SU-DHL-6 (cell line): Measurements from ENCODE around the gene MAPK6.

Source experiments
- H2AFZ ChIP-seq: fragments of 200-600 bp; sonication (generic); 2 replicates; pipeline ENCODE4 v1.6.1; 2014; ENCODE audit warnings: low read depth, mild to moderate bottlenecking, moderate library complexity, mixed read lengths, antibody characterized with exemption, low read length; ENCODE audit not compliant: severe bottlenecking
- H3F3A ChIP-seq: fragments of 200-600 bp; shearing (Covaris generic); 2 replicates; pipeline ENCODE4 v1.6.0; 2016; ENCODE audit warnings: antibody characterized with exemption, mild to moderate bottlenecking; ENCODE audit not compliant: insufficient read depth
- H3K27ac ChIP-seq: fragments of 200-600 bp; sonication (generic); 2 replicates; pipeline ENCODE4 v1.5.1; 2016; ENCODE audit warnings: low read depth, mild to moderate bottlenecking, low read length, moderate library complexity, mixed read lengths
- H3K27me3 ChIP-seq: fragments of 200-600 bp; sonication (generic), shearing (Covaris generic); 2 replicates; pipeline ENCODE4 v1.6.0; 2014; ENCODE audit warnings: mild to moderate bottlenecking, low read length
- H3K36me3 ChIP-seq: fragments of 200-600 bp; sonication (generic); 2 replicates; pipeline ENCODE4 v1.6.1; 2014; ENCODE audit warnings: mild to moderate bottlenecking, low read length, mixed read lengths
- H3K4me2 ChIP-seq: fragments of 300-600, 200-600 bp; shearing (Covaris generic), sonication (generic); 2 replicates; pipeline ENCODE4 v1.6.0; 2014; ENCODE audit warnings: low read length, low read depth, mild to moderate bottlenecking; ENCODE audit not compliant: poor library complexity, severe bottlenecking
- H3K4me3 ChIP-seq: fragments of 200-600 bp; sonication (generic); 2 replicates; pipeline ENCODE4 v1.5.1; 2014; ENCODE audit warnings: antibody characterized with exemption, low read length, mild to moderate bottlenecking, mixed read lengths; ENCODE audit not compliant: insufficient read depth, poor library complexity, severe bottlenecking
- H3K79me2 ChIP-seq: fragments of 200-600 bp; sonication (generic); 2 replicates; pipeline ENCODE4 v1.6.1; 2014; ENCODE audit warnings: mild to moderate bottlenecking, low read length, moderate library complexity; ENCODE audit not compliant: insufficient read depth
- H3K9ac ChIP-seq: fragments of 200-600 bp; sonication (generic); 2 replicates; pipeline ENCODE4 v1.7.0; 2014; ENCODE audit warnings: mild to moderate bottlenecking, low read length
- H3K9me2 ChIP-seq: fragments of 200-600 bp; sonication (generic); replicated peaks from 2 replicates; pipeline ENCODE4 v1.6.1; 2014; ENCODE audit warnings: low read length; ENCODE audit not compliant: insufficient read depth
- H3K9me3 ChIP-seq: fragments of 200-600 bp; sonication (generic); 2 replicates; pipeline ENCODE4 v1.6.1; 2014; ENCODE audit warnings: low read length, mixed read lengths; ENCODE audit not compliant: insufficient read depth
- H4K20me1 ChIP-seq: fragments of 200-600 bp; sonication (generic); 2 replicates; pipeline ENCODE4 v1.6.1; 2014; ENCODE audit warnings: low read depth, mild to moderate bottlenecking, antibody characterized with exemption, low read length, moderate library complexity, mixed read lengths
- CTCF ChIP-seq: fragments of 200-600 bp; sonication (generic); IDR thresholded peaks from one replicate; pipeline ENCODE4 v1.5.1; 2017; ENCODE audit warnings: antibody characterized with exemption, mild to moderate bottlenecking, low read length, moderate library complexity; ENCODE audit not compliant: insufficient read depth, poor library complexity, severe bottlenecking
- EZH2phosphoT487 ChIP-seq: fragments of 200-600 bp; sonication (generic), shearing (Covaris generic); conservative IDR thresholded peaks from 2 replicates; pipeline ENCODE4 v1.6.1; 2018; ENCODE audit warnings: mild to moderate bottlenecking, antibody characterized with exemption, low read length, moderate library complexity, mixed read lengths

MAPK6 gene

GRCh38 chr15:51971032-51971374 lies 48.0 kb upstream of the MAPK6 start:
- Histone ChIP-seq H3K36me3 (no peaks in the 10 kb centered on the region), H3K27me3 (no peaks in the 10 kb centered on the region), H3K4me2 (peak overlapping the region; percentile 71), H3K4me3 (peak overlapping the region; percentile 88), H2AFZ (peak overlapping the region; percentile 94), H3K9ac (peak overlapping the region; percentile 94), H3K79me2 (peaks cover 55% of the 10 kb centered on the region), H3K27ac (peak overlapping the region; percentile 39; the same call in 1 of the 2 replicates), H3K9me3 (no peaks in the 10 kb centered on the region), H4K20me1 (no peaks in the 10 kb centered on the region), H3K9me2 (no peaks in the 10 kb centered on the region), H3F3A (no peaks in the 10 kb centered on the region)
- TF ChIP-seq EZH2phosphoT487, result no peak
- no peak for TF ChIP-seq CTCF

- no peaks in the 10 kb centered on the region for H3K27me3 ChIP-seq
- peak within 1 kb of the TSS; percentile 94 for H3K9ac ChIP-seq
- H4K20me1 ChIP-seq, result no peaks in the 10 kb centered on the region
- H3K79me2 ChIP-seq, result peaks cover 49% of the 10 kb centered on the region
- H3F3A ChIP-seq, result no peaks in the 10 kb centered on the region
- peak within 1 kb of the TSS; percentile 94 for H2AFZ ChIP-seq
- TF ChIP-seq EZH2phosphoT487, result no peak
- TF ChIP-seq CTCF, result no peak
- H3K9me2 ChIP-seq, result no peaks in the 10 kb centered on the region
- H3K4me3 ChIP-seq, result peak within 1 kb of the TSS; percentile 88
- peak within 1 kb of the TSS; percentile 39 for H3K27ac ChIP-seq
- no peaks in the 10 kb centered on the region for H3K36me3 ChIP-seq
- H3K9me3 ChIP-seq, result no peaks in the 10 kb centered on the region
- H3K4me2 ChIP-seq, result peak within 1 kb of the TSS; percentile 71
Observed at GRCh38 chr15:51971375-51972133, 47.5 kb upstream of the MAPK6 start, which contains the start of gene LEO1. Gene LEO1, minus strand, starts transcription at chr15:51971778. Its CDS starts 33 bp downstream, at chr15:51971745.

GRCh38 chr15:51973220-51973619 lies 45.8 kb upstream of the MAPK6 start:
- Histone ChIP-seq H3K79me2 (peaks cover 34% of the 10 kb centered on the region), H3K9ac (no peak overlapping the region), H3K27ac (no peak overlapping the region), H3K4me2 (no peak overlapping the region), H3K27me3 (no peaks in the 10 kb centered on the region), H2AFZ (no peak overlapping the region), H3F3A (no peaks in the 10 kb centered on the region), H3K9me2 (no peaks in the 10 kb centered on the region), H4K20me1 (no peaks in the 10 kb centered on the region), H3K9me3 (no peaks in the 10 kb centered on the region), H3K4me3 (no peak overlapping the region), H3K36me3 (no peaks in the 10 kb centered on the region)
- TF ChIP-seq CTCF, result no peak
- TF ChIP-seq EZH2phosphoT487, result no peak
